ENCODE results near the gene COA5. TPM values are rescaled to one million over a fixed set of nuclear protein-coding genes. Genes with fewer than 3 reads are reported as not detected.

The COA5 gene
- total RNA-seq, 1 donor from 2014 or later = 110 TPM

GRCh38 chr2:98607104-98607503 lies 1.2 kb downstream of the COA5 start:
- no peak overlapping the region for H3K27ac ChIP-seq
- H3K27me3 Mint-ChIP-seq (ENCODE audit: insufficient read depth, low read depth) = no peaks in the 10 kb centered on the region
- no peaks in the 10 kb centered on the region for H3K9me3 Mint-ChIP-seq
- DNase-seq (ENCODE audit: low spot score) = no peak
- peaks cover 4% of the 10 kb centered on the region for H3K36me3 ChIP-seq
- H3F3A ChIP-seq (ENCODE audit: low read depth) = peaks cover 6% of the 10 kb centered on the region
- H3K9me3 ChIP-seq (ENCODE audit: low read depth) = no peaks in the 10 kb centered on the region
- TF ChIP-seq EZH2 (IDR thresholded peaks at IDR 0.05) = no peak
- TF ChIP-seq EZH2phosphoT487 (IDR thresholded peaks at IDR 0.05) = no peak
- TF ChIP-seq, protein P1, sequence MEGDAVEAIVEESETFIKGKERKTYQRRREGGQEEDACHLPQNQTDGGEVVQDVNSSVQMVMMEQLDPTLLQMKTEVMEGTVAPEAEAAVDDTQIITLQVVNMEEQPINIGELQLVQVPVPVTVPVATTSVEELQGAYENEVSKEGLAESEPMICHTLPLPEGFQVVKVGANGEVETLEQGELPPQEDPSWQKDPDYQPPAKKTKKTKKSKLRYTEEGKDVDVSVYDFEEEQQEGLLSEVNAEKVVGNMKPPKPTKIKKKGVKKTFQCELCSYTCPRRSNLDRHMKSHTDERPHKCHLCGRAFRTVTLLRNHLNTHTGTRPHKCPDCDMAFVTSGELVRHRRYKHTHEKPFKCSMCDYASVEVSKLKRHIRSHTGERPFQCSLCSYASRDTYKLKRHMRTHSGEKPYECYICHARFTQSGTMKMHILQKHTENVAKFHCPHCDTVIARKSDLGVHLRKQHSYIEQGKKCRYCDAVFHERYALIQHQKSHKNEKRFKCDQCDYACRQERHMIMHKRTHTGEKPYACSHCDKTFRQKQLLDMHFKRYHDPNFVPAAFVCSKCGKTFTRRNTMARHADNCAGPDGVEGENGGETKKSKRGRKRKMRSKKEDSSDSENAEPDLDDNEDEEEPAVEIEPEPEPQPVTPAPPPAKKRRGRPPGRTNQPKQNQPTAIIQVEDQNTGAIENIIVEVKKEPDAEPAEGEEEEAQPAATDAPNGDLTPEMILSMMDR (IDR thresholded peaks at IDR 0.05) = no peak
- H2AFZ ChIP-seq (replicated peaks) = no peak overlapping the region
- H3K9ac ChIP-seq = no peak overlapping the region
- H3K4me1 Mint-ChIP-seq = peaks cover 28% of the 10 kb centered on the region
- peaks cover 12% of the 10 kb centered on the region for H3K4me1 ChIP-seq
- H3K4me2 ChIP-seq = peak overlapping the region; percentile 84
- H3K4me3 Mint-ChIP-seq = peak overlapping the region; percentile 89
- peaks cover 2% of the 10 kb centered on the region for H3K36me3 Mint-ChIP-seq
- no peaks in the 10 kb centered on the region for H3K27me3 ChIP-seq
- H3K4me3 ChIP-seq = peak overlapping the region; percentile 82
- peaks cover 23% of the 10 kb centered on the region for H4K20me1 ChIP-seq (ENCODE audit: low read depth)
- H3K27ac Mint-ChIP-seq = no peak overlapping the region
- peaks cover 74% of the 10 kb centered on the region for H3K79me2 ChIP-seq (ENCODE audit: low read depth)

DNA sequence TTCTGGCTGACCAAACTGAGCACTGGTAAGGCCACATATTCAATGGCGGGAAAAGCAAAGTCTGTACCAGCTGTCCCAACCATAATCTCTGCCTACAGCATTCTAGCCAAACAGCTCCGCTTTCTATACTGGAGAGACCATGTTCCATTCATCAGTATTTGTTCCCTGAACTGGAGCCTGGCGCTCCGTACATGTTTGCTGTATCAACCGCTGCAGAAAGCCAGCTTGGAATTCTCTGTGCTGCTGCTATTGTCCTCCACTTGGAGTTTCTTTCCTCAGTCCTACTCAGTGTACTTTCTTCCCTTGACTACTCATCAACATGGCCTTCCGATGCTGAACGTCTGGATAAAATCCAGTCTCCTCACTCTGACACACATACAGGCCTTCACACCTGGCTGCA lies 1.9 kb downstream of the COA5 start:
- Mint-ChIP-seq H3K36me3 (no peaks in the 10 kb centered on the region), H3K27me3 (ENCODE audit: insufficient read depth, low read depth) (no peaks in the 10 kb centered on the region), H3K4me3 (peak overlapping the region; percentile 61), H3K9me3 (no peaks in the 10 kb centered on the region), H3K27ac (no peak overlapping the region), H3K4me1 (peaks cover 28% of the 10 kb centered on the region)
- peaks cover 4% of the 10 kb centered on the region for H3K36me3 ChIP-seq
- no peak overlapping the region for H2AFZ ChIP-seq (replicated peaks)
- H3K4me3 ChIP-seq = no peak overlapping the region
- no peak for TF ChIP-seq EZH2 (IDR thresholded peaks at IDR 0.05)
- no peak overlapping the region for H3K9ac ChIP-seq
- H3K27ac ChIP-seq = no peak overlapping the region
- peaks cover 27% of the 10 kb centered on the region for H4K20me1 ChIP-seq (ENCODE audit: low read depth)
- peaks cover 6% of the 10 kb centered on the region for H3F3A ChIP-seq (ENCODE audit: low read depth)
- no peaks in the 10 kb centered on the region for H3K9me3 ChIP-seq (ENCODE audit: low read depth)
- peaks cover 12% of the 10 kb centered on the region for H3K4me1 ChIP-seq
- H3K79me2 ChIP-seq (ENCODE audit: low read depth) = peaks cover 72% of the 10 kb centered on the region
- H3K27me3 ChIP-seq = no peaks in the 10 kb centered on the region
- H3K4me2 ChIP-seq = no peak overlapping the region
- DNase-seq (ENCODE audit: low spot score) = no peak

DNA sequence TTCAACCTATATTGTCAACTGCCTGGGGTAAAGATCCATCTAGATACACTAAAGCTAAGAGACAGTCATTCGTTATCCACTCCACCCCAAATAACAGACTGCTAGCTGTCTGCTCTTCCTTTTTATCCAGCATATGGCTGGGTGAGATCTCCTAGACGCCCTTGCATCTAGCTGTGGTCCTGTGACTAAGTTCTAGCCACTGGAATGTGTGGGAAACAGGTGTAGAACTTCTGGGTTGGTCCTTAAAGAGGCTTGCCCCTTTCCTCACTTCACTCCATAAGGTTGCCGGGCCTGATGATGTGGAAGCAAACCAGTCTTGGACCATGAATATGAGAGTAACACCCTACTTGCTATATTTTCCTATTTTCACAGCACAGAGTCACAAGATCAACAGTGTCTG lies 3.2 kb downstream of the COA5 start:
- Mint-ChIP-seq H3K36me3 (peaks cover 4% of the 10 kb centered on the region), H3K4me3 (no peak overlapping the region), H3K4me1 (peaks cover 19% of the 10 kb centered on the region), H3K27me3 (ENCODE audit: insufficient read depth, low read depth) (no peaks in the 10 kb centered on the region), H3K27ac (no peak overlapping the region), H3K9me3 (no peaks in the 10 kb centered on the region)
- H3K4me1 ChIP-seq = peaks cover 12% of the 10 kb centered on the region
- H3K9me3 ChIP-seq (ENCODE audit: low read depth) = no peaks in the 10 kb centered on the region
- no peak for DNase-seq (ENCODE audit: low spot score)
- TF ChIP-seq, protein P1 (IDR thresholded peaks at IDR 0.05) = no peak
- TF ChIP-seq EZH2 (IDR thresholded peaks at IDR 0.05) (no peak), EZH2phosphoT487 (IDR thresholded peaks at IDR 0.05) (no peak)
- H3K27me3 ChIP-seq = no peaks in the 10 kb centered on the region
- H3K4me2 ChIP-seq = no peak overlapping the region
- no peak overlapping the region for H3K4me3 ChIP-seq
- H3K79me2 ChIP-seq (ENCODE audit: low read depth) = peaks cover 58% of the 10 kb centered on the region
- H3K27ac ChIP-seq = no peak overlapping the region
- no peaks in the 10 kb centered on the region for H3K36me3 ChIP-seq
- H3F3A ChIP-seq (ENCODE audit: low read depth) = peaks cover 6% of the 10 kb centered on the region
- peaks cover 35% of the 10 kb centered on the region for H4K20me1 ChIP-seq (ENCODE audit: low read depth)
- no peak overlapping the region for H2AFZ ChIP-seq (replicated peaks)
- H3K9ac ChIP-seq = no peak overlapping the region

DNA sequence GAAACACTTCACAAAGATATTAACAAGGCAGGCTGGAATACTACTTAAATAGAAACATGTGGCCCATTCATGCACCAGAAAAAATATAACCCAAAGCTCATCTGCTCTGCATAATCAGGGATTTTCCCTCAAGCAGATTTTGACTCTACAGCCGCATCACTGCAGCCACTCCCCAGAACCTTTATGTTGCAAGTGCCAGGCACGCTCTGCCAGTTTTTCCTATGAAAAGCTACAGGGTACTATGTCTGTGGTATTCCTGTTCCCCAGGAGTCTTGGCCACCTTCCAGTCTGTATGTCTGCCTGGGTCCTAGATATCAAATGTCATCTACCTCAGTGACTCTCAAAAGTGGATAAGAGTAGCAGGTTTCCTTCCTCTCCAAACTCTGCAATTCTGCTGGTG lies 3.8 kb downstream of the COA5 start:
- Mint-ChIP-seq H3K27me3 (ENCODE audit: insufficient read depth, low read depth) (no peaks in the 10 kb centered on the region), H3K4me3 (no peak overlapping the region), H3K27ac (no peak overlapping the region), H3K9me3 (no peaks in the 10 kb centered on the region), H3K36me3 (peaks cover 4% of the 10 kb centered on the region), H3K4me1 (peaks cover 13% of the 10 kb centered on the region)
- H2AFZ ChIP-seq (replicated peaks) = no peak overlapping the region
- no peaks in the 10 kb centered on the region for H3K36me3 ChIP-seq
- H3K4me2 ChIP-seq = no peak overlapping the region
- H3K9ac ChIP-seq = no peak overlapping the region
- H3K79me2 ChIP-seq (ENCODE audit: low read depth) = peaks cover 53% of the 10 kb centered on the region
- H3K4me3 ChIP-seq = no peak overlapping the region
- H3K4me1 ChIP-seq = peaks cover 8% of the 10 kb centered on the region
- no peak for DNase-seq (ENCODE audit: low spot score)
- no peaks in the 10 kb centered on the region for H3K9me3 ChIP-seq (ENCODE audit: low read depth)
- peaks cover 6% of the 10 kb centered on the region for H3F3A ChIP-seq (ENCODE audit: low read depth)
- no peaks in the 10 kb centered on the region for H3K27me3 ChIP-seq
- TF ChIP-seq EZH2phosphoT487 (IDR thresholded peaks at IDR 0.05) (no peak), EZH2 (IDR thresholded peaks at IDR 0.05) (no peak)
- TF ChIP-seq, protein P1 (IDR thresholded peaks at IDR 0.05) = no peak
- H4K20me1 ChIP-seq (ENCODE audit: low read depth) = peaks cover 35% of the 10 kb centered on the region
- H3K27ac ChIP-seq = no peak overlapping the region

Data from neural progenitor cell (in vitro differentiated cells).